ENCODE results near the gene KLHL21. TPM values are rescaled to one million over a fixed set of nuclear protein-coding genes. Genes with fewer than 3 reads are reported as not detected.

The KLHL21 gene
- total and polyA plus RNA-seq, 9 of the 15 experiments (the other 6 are each of a cell fraction or from before 2014, with no cell fraction given), result 2.1 to 42.1 (median 17.5) TPM

DNA sequence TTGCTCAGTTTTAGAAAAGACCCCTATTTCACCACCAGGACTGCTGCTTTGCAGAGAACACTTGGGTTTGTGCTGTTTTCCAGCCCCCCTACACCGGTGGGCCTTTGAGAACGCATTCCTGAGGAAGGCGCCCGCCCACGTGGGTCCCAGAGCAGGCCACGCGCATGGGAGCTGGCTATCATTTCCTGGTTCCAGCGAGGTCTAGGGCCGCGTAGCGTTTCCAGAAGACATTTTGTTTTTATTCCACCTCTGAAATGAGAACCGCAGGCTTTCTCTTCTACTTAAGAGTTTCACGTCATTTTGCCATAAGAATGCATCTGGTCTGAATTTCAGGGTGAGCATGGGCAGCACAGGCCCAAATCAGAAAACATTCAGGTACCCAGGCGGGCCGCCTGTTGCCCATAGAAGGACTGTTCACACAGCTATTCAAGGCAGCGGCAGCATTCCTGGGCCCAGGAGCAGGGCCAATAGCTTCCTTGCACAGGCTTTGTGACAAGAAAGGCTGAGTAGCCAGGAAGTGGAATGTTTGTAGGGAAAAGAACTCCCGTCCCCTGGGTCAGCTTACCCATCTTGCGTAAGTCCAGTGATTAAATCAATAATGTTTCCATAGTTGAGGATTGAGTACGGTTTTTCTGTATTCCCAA, 1.4 kb upstream of the KLHL21 start:
- intact Hi-C loops (cut with micrococcal nuclease), result no loop called here
- WGBS (ENCODE audit: insufficient coverage, low coverage, missing lambda C conversion rate), result 20% methylated on average over 19 of the region's 19 CpGs
- Histone ChIP-seq H2AFZ (ENCODE audit: low read depth, low read length) (peak overlapping the region; percentile 100), H3K4me1 (replicated peaks in 1 of 2; ENCODE audit: control insufficient read depth in 2 of 2, insufficient read depth in 2 of 2, low read length in 2 of 2) (peaks cover 29 to 50% of the 10 kb centered on the region in 2 experiments), H3K9me1 (ENCODE audit: control insufficient read depth, insufficient read depth, low read length) (peaks cover 11% of the 10 kb centered on the region), H3K9ac (ENCODE audit: insufficient read depth in 1 of 2, low read depth in 2 of 2, low read length in 2 of 2) (peak overlapping the region; percentile 95 to 96), H3K4me2 (ENCODE audit: insufficient read depth, low read length) (peak overlapping the region; percentile 75), H3K9me3 (replicated peaks; ENCODE audit: control insufficient read depth, insufficient read depth, low read depth, low read length) (no peaks in the 10 kb centered on the region), H3K27me3 (ENCODE audit: control insufficient read depth in 2 of 2, insufficient read depth in 2 of 2, low read length in 2 of 2) (no peaks in the 10 kb centered on the region), H3K36me3 (ENCODE audit: control insufficient read depth, insufficient read depth, low read length) (peaks cover 17% of the 10 kb centered on the region; the same call in 2 of the 3 replicates), H3K79me2 (ENCODE audit: control insufficient read depth, insufficient read depth, low read length) (peaks cover 36% of the 10 kb centered on the region), H3K27ac (ENCODE audit: extremely low read depth, low read depth, low read length) (peak overlapping the region; percentile 99), H4K20me1 (replicated peaks; ENCODE audit: control insufficient read depth, insufficient read depth, low read length) (peaks cover 25% of the 10 kb centered on the region), H3K4me3 (peak overlapping the region; percentile 89)
- ChIA-PET CTCF (ENCODE audit: low intra/inter-chr PET ratio) (no interaction called here), POLR2A (interaction anchor here (0.8 to 10.7 kb wide), 13 partner anchors 9 to 212 kb away, joined by 3 to 221 read pairs (median 8); partner anchors contain the start of genes PHF13, THAP3 and ZBTB48)
- FAIRE-seq (peak; percentile 84), ATAC-seq (peak; percentile 10), DNase-seq (ENCODE audit: extremely low read depth in 1 of 4, low spot score in 3 of 4) (peak in 2 of 4 experiments; percentile 72 to 90)
- in situ Hi-C loops (cut with MboI), result no loop called here
- no TSS peak for BruUV-seq (replicated peaks)
- TF ChIP-seq CHD4 (IDR thresholded peaks at IDR 0.05; ENCODE audit: insufficient read depth, insufficient replicate concordance, low read depth, low read length, poor library complexity, severe bottlenecking), result no peak
- TF ChIP-seq, protein P1, sequence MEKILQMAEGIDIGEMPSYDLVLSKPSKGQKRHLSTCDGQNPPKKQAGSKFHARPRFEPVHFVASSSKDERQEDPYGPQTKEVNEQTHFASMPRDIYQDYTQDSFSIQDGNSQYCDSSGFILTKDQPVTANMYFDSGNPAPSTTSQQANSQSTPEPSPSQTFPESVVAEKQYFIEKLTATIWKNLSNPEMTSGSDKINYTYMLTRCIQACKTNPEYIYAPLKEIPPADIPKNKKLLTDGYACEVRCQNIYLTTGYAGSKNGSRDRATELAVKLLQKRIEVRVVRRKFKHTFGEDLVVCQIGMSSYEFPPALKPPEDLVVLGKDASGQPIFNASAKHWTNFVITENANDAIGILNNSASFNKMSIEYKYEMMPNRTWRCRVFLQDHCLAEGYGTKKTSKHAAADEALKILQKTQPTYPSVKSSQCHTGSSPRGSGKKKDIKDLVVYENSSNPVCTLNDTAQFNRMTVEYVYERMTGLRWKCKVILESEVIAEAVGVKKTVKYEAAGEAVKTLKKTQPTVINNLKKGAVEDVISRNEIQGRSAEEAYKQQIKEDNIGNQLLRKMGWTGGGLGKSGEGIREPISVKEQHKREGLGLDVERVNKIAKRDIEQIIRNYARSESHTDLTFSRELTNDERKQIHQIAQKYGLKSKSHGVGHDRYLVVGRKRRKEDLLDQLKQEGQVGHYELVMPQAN (IDR thresholded peaks at IDR 0.05; ENCODE audit: borderline replicate concordance), result peak; percentile 95; the same call in 1 of the 2 replicates
- TF ChIP-seq SRSF1 (IDR thresholded peaks at IDR 0.05; ENCODE audit: low read depth, low read length), result no peak
- TF ChIP-seq MLX (CRISPR knock-in tag; conservative IDR thresholded peaks at IDR 0.05), result 0 out of 4 replicates have a peak, but pooled peaks have one; percentile 19 to 34
- TF ChIP-seq TFAP4 (CRISPR knock-in tag; IDR thresholded peaks at IDR 0.05; ENCODE audit: borderline replicate concordance), result peak; percentile 77; the same call in 1 of the 2 replicates
- peak; percentile 94 for TF ChIP-seq ZNF175 (CRISPR knock-in tag; IDR thresholded peaks at IDR 0.05; ENCODE audit: low read depth)
- TF ChIP-seq NUFIP1 (IDR thresholded peaks at IDR 0.05; ENCODE audit: partially characterized antibody), result no peak
- peak; percentile 62; the same call in 1 of the 2 replicates for TF ChIP-seq MECOM (CRISPR knock-in tag; IDR thresholded peaks at IDR 0.05)
- 0 out of 2 replicates have a peak, but pooled peaks have one; percentile 0 for TF ChIP-seq ATF3 (IDR thresholded peaks at IDR 0.05)
- TF ChIP-seq ATF3 (CRISPR knock-in tag; conservative IDR thresholded peaks at IDR 0.05), result peak; percentile 62; the same call in 1 of the 2 replicates
- TF ChIP-seq PYGO2 (tag; IDR thresholded peaks at IDR 0.05), result no peak; the same call in 1 of the 2 replicates
- TF ChIP-seq RNF2 (IDR thresholded peaks at IDR 0.05), result peak; percentile 45; the same call in 1 of the 2 replicates
- 0 out of 2 replicates have a peak, but pooled peaks have one; percentile 21 for TF ChIP-seq KAT7 (CRISPR knock-in tag; IDR thresholded peaks at IDR 0.05; ENCODE audit: borderline replicate concordance)
- no peak; the same call in 1 of the 2 replicates for TF ChIP-seq SMARCA4 (IDR thresholded peaks at IDR 0.05)
- peak; percentile 66; the same call in 1 of the 2 replicates for TF ChIP-seq ELF4 (CRISPR knock-in tag; IDR thresholded peaks at IDR 0.05)
- TF ChIP-seq MEF2D (tag; conservative IDR thresholded peaks at IDR 0.05; ENCODE audit: low read depth), result peak; percentile 52; the same call in 1 of the 2 replicates
